GM18909 (cell line): ENCODE data around the gene HEATR3.

Experiments used
- ATAC-seq: cut with Tn5 transposase; IDR thresholded peaks from one replicate; pipeline ENCODE4 v1.9.1; 2021; ENCODE audit warnings: mild to moderate bottlenecking; ENCODE audit not compliant: unreplicated experiment, poor library complexity

The HEATR3 gene

DNA sequence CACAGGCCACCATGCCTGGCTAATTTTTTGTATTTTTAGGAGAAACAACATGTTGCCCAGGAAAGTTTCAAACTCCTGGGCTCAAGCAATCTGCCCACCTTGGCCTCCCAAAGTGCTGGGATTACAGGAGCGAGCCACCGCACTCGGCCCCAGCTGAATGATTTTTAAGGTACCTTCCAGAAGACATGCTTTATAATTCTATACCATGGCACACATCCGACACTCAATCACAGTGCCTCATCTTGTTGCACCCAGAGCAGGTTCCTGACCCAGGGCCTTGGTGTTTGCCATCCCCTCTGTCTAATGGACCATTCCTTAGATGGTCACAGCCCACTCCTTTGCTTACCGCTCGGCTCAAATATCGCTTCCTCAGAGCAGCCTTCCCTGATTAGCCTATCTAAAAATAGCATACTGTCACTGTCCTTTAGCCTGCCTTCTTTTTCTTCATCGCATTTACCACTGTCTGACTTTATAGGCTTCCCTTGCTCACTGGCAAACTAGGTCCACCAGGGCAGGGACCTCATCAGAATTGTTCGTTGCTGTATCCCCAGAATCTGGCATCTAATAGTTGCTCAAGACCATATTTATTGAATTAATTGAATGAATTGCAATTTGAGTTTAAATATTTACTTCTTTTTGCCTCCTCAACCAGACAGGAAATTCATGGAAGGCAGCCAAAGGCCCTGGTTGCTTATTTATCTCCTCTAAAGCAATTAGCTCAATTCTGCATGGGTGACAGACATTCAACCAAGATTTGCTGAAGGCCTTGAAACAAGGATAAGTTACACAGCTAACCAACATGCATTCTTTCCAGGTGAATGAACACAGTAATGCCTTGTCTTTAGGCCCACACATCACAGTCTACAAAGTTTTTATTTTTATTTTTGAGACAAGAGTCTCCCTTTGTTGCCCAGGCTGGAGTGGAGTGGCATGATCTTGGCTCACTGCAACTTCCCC lies 81.0 kb downstream of the HEATR3 start:
- no peak for ATAC-seq

DNA sequence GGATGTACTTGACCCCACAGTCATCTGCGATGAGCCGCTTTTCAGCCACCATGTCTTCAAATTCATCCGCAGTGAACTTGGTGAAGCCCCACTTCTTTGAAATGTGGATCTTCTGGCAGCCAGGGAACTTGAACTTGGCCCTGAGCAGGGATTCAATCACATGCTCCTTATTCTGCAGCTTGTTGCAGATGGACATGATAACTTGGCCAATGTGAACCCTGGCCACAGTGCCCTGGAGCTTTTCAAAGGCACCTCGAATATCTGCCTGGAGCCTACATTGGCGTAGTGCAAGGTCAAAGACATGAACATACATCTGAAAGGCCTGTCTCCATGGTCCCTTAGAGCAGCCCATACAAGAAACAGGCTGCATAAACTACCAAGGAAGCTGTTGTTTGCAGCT lies 85.6 kb downstream of the HEATR3 start:
- no peak for ATAC-seq

DNA sequence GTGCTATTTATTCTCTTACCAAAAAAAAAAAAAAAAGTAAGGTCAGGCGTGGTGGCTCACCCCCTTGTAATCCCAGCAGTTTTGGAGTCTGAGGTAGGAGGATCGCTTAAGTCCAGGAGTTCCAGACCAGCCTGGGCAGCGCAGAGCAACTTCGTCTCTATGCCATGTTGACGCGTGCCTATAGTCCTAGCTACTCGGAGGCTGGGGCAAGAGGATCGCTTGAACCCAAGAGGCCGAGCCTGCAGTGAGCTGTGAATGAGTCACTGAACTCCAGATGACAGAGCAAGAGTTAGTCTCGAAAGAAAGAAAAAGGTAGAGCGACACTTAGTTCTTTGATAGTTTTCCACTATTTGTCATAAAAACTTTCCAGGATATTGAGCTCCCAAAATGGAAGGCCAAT lies 86.0 kb downstream of the HEATR3 start:
- no peak for ATAC-seq

DNA sequence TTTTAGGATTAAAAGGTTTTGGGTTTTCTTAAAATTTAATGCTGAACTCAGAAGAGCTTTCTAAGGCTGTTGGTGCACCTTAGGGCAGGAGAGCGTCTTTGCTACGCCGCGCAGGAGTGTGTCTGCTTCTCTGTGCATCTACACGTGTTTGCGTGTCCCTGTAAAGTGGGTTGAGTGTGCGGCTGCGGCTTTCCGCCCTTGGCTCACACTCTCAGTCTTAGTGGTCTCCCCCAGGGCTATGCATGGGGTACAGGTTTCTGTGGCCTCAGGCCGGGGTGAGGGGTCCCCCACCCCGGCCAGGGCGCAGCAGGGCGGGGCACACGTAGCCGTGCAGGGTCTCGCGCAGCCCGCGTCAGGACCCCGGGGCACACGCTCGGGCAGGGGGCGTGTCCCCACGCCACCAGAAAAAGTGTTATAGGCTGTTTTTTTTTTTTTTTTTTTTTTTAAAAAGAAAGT lies 86.6 kb downstream of the HEATR3 start:
- peak; percentile 66 for ATAC-seq

DNA sequence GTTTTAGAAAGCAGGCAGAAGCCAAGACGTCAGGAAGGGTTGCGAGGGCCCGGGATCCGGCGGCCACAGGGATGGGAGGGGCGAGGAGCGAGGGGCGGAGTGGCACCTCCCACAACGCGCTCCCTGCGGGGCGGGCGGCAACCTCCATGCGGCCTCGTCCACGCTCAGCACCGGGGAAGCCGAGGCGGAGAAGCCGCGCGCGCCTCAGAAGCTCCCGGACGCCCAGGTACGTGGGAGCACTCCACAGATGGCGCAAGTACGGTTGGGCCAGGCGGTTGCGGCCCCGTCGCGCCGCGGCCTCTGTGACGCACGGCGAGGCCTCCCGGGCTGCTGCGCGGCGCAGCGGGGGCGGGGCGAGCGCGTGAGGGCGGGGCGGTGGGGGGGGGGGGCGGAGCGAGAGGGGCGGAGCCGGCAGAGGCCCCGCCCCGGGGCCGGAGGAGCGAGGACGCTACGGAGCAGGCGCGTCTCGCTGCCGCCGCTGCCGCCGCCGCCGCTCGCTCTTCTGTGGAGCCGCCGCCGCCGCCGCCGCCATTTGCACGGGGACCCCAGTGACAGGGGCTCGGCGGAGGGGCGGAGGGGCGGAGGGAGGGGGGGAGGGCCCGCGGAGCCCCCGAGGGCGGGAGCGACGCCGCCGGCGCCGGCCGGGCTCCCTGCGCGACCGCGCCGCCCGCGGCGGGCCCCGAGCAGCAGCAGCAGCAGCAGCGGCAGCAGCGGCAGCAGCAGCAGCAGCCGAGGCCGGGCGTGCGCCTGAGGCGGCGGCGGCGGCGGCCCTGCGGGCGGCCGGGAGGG lies 87.2 kb downstream of the HEATR3 start, which contains the start of gene TENT4B:
TENT4B (plus strand) TSS at position 500 of the 789 bp plus-strand sequence. CDS start 316 bp downstream, outside the sequence.
- ATAC-seq = peak; percentile 79

DNA sequence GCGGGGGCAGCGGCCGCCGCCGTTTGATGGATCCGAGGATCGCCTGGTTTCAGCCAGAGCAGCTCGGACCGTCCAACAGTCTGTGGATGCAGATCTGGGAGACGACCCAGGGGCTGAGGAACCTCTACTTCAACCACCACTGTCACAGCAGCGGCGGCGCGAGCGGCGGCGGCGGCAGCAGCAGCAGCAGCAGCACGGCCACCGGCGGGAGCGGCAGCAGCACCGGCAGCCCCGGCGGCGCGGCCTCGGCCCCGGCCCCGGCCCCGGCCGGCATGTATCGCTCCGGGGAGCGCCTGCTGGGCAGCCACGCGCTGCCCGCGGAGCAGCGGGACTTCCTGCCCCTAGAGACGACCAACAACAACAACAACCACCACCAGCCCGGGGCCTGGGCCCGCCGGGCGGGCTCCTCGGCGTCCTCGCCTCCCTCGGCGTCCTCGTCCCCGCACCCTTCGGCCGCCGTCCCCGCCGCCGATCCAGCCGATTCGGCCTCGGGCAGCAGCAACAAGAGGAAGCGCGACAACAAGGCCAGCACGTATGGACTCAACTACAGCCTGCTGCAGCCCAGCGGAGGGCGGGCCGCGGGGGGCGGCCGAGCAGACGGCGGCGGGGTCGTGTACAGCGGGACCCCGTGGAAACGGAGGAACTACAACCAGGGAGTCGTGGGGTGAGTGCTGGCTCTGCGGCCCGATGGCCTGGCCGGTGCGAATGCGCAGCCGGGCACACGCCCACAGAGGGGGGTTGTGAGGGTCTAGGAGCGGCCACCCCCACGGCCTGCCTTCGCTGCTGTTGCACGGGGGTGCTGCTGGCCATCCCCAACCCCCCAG lies 88.0 kb downstream of the HEATR3 start:
- peak; percentile 22 for ATAC-seq

DNA sequence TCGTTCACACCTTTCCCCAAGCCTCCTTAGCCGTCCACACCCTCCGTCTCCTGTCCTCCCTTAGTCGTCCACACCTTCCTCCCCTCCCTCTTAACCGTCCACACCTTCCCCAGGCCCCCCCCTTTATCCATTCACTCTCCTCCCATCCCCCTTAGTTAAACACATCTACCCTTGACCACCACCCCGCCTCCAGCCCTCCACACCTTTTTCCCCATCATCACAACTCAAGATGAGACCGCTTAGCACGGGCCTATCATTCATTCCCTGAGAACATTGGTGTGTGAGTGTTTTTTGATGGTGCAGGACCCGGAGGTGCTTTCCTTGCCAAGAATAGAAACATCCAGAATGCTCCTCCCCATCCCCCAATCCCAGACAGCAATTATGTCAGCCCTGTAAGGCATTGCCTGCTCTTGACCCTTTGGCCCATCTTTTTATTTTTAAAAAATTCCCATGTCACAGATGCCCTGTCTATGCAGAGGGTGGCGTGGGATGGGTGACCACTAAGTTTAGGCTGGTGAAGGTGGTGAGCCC lies 88.7 kb downstream of the HEATR3 start:
- ATAC-seq = no peak

DNA sequence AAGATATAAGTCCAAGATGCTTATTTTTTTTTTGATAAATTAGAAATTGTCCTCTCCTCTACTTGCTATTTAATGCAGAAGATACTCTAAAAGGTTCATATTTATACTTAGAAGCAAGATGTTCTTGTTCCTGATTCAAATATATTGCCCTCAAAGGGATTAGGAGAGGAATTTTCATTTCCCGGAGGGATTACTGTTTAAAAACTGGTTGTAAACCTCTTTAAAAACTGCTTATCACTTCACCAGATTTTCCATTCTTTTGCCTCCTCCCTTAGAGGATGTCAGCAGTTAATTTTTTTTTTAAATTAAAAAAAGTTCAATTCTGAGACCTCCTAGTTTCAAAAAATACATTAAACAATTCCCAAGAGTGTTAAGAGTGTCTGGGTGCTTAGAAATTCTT lies 90.2 kb downstream of the HEATR3 start:
- no peak for ATAC-seq
